IMR-90 (cell line): ENCODE measurements around the gene GGA3. TPM values are rescaled to one million over a fixed set of nuclear protein-coding genes. Genes with fewer than 3 reads are reported as not detected.

Experiments used
- ATAC-seq: fragments of 200-7000 bp; cut with Tn5 transposase; 2 replicates; pipeline ENCODE4 v1.9.1; 2020; ENCODE audit warnings: low read depth, mild to moderate bottlenecking, moderate library complexity
- BruUV-seq: library from RNA; stranded (reverse); fragments of 400-500 nt; replicated peaks from 2 replicates; lab custom pipeline; 2021; lab: Mats Ljungman, UMichigan
- CTCF ChIA-PET: fragments of 300-600 bp; formaldehyde crosslinking; extraction: SDS; loops from one replicate; lab custom pipeline; 2021; ENCODE audit warnings: antibody characterized with exemption; lab: Yijun Ruan, JAX
- POLR2A ChIA-PET: fragments of 300-600 bp; sonication (Branson Sonifier 250); formaldehyde crosslinking; loops from one replicate; lab custom pipeline; 2022; ENCODE audit warnings: antibody characterized with exemption; ENCODE audit not compliant: unreplicated experiment; lab: Charles Lee
- DNase-seq: peaks from one replicate; pipeline ENCODE4 v3.0.0; 2013
- H2AFZ ChIP-seq: replicated peaks from 2 replicates; pipeline ENCODE3; 2013; ENCODE audit warnings: low read length, mild to moderate bottlenecking; ENCODE audit not compliant: poor library complexity
- H2AK5ac ChIP-seq: 2 replicates; pipeline ENCODE4 v1.6.1; 2013; ENCODE audit warnings: low read depth, low read length, inconsistent platforms
- H2AK9ac ChIP-seq: replicated peaks from 2 replicates; pipeline ENCODE3; 2013; ENCODE audit warnings: mild to moderate bottlenecking, low read depth, low read length, moderate library complexity; ENCODE audit not compliant: poor library complexity
- H2BK120ac ChIP-seq: 2 replicates; pipeline ENCODE4 v1.6.1; 2013; ENCODE audit warnings: low read depth, low read length, inconsistent platforms
- H2BK15ac ChIP-seq: 3 replicates; pipeline ENCODE4 v1.6.1; 2013; ENCODE audit warnings: low read depth, low read length, inconsistent platforms
- H2BK20ac ChIP-seq: 2 replicates; pipeline ENCODE4 v1.6.1; 2013; ENCODE audit warnings: low read depth, mild to moderate bottlenecking, inconsistent platforms, low read length, moderate library complexity
- H2BK5ac ChIP-seq: 2 replicates; pipeline ENCODE4 v1.6.1; 2013; ENCODE audit warnings: mild to moderate bottlenecking, low read depth, low read length, inconsistent platforms; ENCODE audit not compliant: poor library complexity, severe bottlenecking
- H3K14ac ChIP-seq: replicated peaks from 2 replicates; pipeline ENCODE4 v1.6.1; 2013; ENCODE audit warnings: low read depth, low read length, inconsistent platforms
- H3K18ac ChIP-seq: 2 replicates; pipeline ENCODE4 v1.6.1; 2013; ENCODE audit warnings: low read depth, low read length, control low read depth
- H3K23ac ChIP-seq: 2 replicates; pipeline ENCODE4 v1.6.1; 2013; ENCODE audit warnings: low read depth, low read length, inconsistent platforms
- H3K27ac ChIP-seq: 2 replicates; pipeline ENCODE4 v1.5.1; 2013; ENCODE audit warnings: mild to moderate bottlenecking, control low read depth, low read length; ENCODE audit not compliant: insufficient read depth
- H3K27me3 ChIP-seq: 2 replicates; pipeline ENCODE4 v1.6.1; 2013; ENCODE audit warnings: low read length; ENCODE audit not compliant: control insufficient read depth, insufficient read depth
- H3K36me3 ChIP-seq: 2 replicates; pipeline ENCODE4 v1.6.1; 2013; ENCODE audit warnings: low read length, mixed read lengths; ENCODE audit not compliant: control insufficient read depth, insufficient read depth
- H3K4ac ChIP-seq: 2 replicates; pipeline ENCODE4 v1.6.1; 2013; ENCODE audit warnings: low read depth, low read length, inconsistent platforms
- H3K4me1 ChIP-seq: 2 replicates; pipeline ENCODE4 v1.6.1; 2013; ENCODE audit warnings: low read length, mixed read lengths; ENCODE audit not compliant: control insufficient read depth, insufficient read depth
- H3K4me2 ChIP-seq: 2 replicates; pipeline ENCODE4 v1.6.1; 2013; ENCODE audit warnings: low read depth, mild to moderate bottlenecking, control low read depth, low read length, moderate library complexity
- H3K4me3 ChIP-seq: 2 replicates; pipeline ENCODE4 v1.5.1; 2013; ENCODE audit warnings: low read depth, mild to moderate bottlenecking, control low read depth, low read length, moderate library complexity; ENCODE audit not compliant: insufficient read depth
- H3K56ac ChIP-seq: 2 replicates; pipeline ENCODE4 v1.6.1; 2013; ENCODE audit warnings: low read length, inconsistent platforms; ENCODE audit not compliant: insufficient read depth; ENCODE audit errors: extremely low read depth
- H3K79me1 ChIP-seq, 2 experiments: 2 replicates each; pipeline ENCODE4 v1.6.1; 2013; ENCODE audit warnings: low read length in 2 of 2, inconsistent platforms in 1 of 2, low read depth in 1 of 2
- H3K9ac ChIP-seq: 2 replicates; pipeline ENCODE4 v1.6.1; 2013; ENCODE audit warnings: low read depth, low read length, control low read depth
- H3K9me1 ChIP-seq: 2 replicates; pipeline ENCODE4 v1.6.1; 2013; ENCODE audit warnings: low read length, inconsistent platforms; ENCODE audit not compliant: insufficient read depth
- H3K9me3 ChIP-seq: 2 replicates; pipeline ENCODE4 v1.6.1; 2013; ENCODE audit warnings: low read length; ENCODE audit not compliant: control insufficient read depth, insufficient read depth
- H4K20me1 ChIP-seq: 2 replicates; pipeline ENCODE4 v1.6.1; 2013; ENCODE audit warnings: low read length, inconsistent platforms; ENCODE audit not compliant: insufficient read depth
- H4K5ac ChIP-seq: 2 replicates; pipeline ENCODE4 v1.6.1; 2013; ENCODE audit warnings: mild to moderate bottlenecking, low read depth, low read length, control low read depth
- H4K8ac ChIP-seq, 2 experiments: 2 replicates each; pipeline ENCODE4 v1.6.1; 2013; ENCODE audit warnings: low read depth in 2 of 2, low read length in 2 of 2, control low read depth in 1 of 2, inconsistent platforms in 1 of 2
- H4K91ac ChIP-seq: 2 replicates; pipeline ENCODE4 v1.6.1; 2013; ENCODE audit warnings: low read depth, low read length, inconsistent platforms; ENCODE audit not compliant: insufficient read depth
- BHLHE40 ChIP-seq: fragments of 150-350 bp; IDR thresholded peaks from 2 replicates; pipeline ENCODE4 v1.6.1; 2016; ENCODE audit warnings: mild to moderate bottlenecking, low read depth, low read length
- CEBPB ChIP-seq: IDR thresholded peaks from 2 replicates; pipeline ENCODE4 v1.6.1; 2012; ENCODE audit warnings: low read depth, low read length, improper control_type of control experiment
- CHD1 ChIP-seq: IDR thresholded peaks from 2 replicates; pipeline ENCODE4 v1.6.1; 2012; ENCODE audit warnings: low read depth, low read length, improper control_type of control experiment
- FOS ChIP-seq: fragments of 150-350 bp; IDR thresholded peaks from 2 replicates; pipeline ENCODE4 v1.6.1; 2016; ENCODE audit warnings: low read depth, low read length
- MAFK ChIP-seq: IDR thresholded peaks from 2 replicates; pipeline ENCODE4 v1.6.1; 2012; ENCODE audit warnings: low read depth, low read length, improper control_type of control experiment
- MAZ ChIP-seq: IDR thresholded peaks from 2 replicates; pipeline ENCODE4 v1.6.1; 2012; ENCODE audit warnings: low read depth, mild to moderate bottlenecking, low read length, improper control_type of control experiment, moderate library complexity, borderline replicate concordance
- MXI1 ChIP-seq: IDR thresholded peaks from 2 replicates; pipeline ENCODE4 v1.6.1; 2012; ENCODE audit warnings: low read depth, mild to moderate bottlenecking, low read length, moderate library complexity, borderline replicate concordance
- NFE2L2 ChIP-seq: fragments of 150-350 bp; IDR thresholded peaks from 2 replicates; pipeline ENCODE4 v1.6.1; 2016; ENCODE audit warnings: low read depth, mild to moderate bottlenecking, low read length
- POLR2A ChIP-seq: IDR thresholded peaks from 2 replicates; pipeline ENCODE4 v1.6.1; 2012; ENCODE audit warnings: mild to moderate bottlenecking, low read depth, low read length
- RAD21 ChIP-seq: IDR thresholded peaks from 2 replicates; pipeline ENCODE4 v1.6.1; 2012; ENCODE audit warnings: low read length, improper control_type of control experiment
- RCOR1 ChIP-seq: IDR thresholded peaks from 2 replicates; pipeline ENCODE4 v1.6.1; 2012; ENCODE audit warnings: mild to moderate bottlenecking, low read length, improper control_type of control experiment; ENCODE audit not compliant: insufficient replicate concordance
- RFX5 ChIP-seq: IDR thresholded peaks from 2 replicates; pipeline ENCODE4 v1.8.0; 2012; ENCODE audit warnings: low read depth, mild to moderate bottlenecking, low read length, moderate library complexity
- SMC3 ChIP-seq: fragments of 150-350 bp; IDR thresholded peaks from 2 replicates; pipeline ENCODE4 v1.6.1; 2016; ENCODE audit warnings: low read depth, mild to moderate bottlenecking, antibody characterized with exemption, low read length, moderate library complexity
- WGBS, 2 experiments: methylation state at CpG; one replicate each; pipeline versions ENCODE4 v1.1.5 to v1.1.7; 2013; ENCODE audit warnings: missing lambda C conversion rate in 2 of 2; ENCODE audit not compliant: insufficient read length in 1 of 2; ENCODE audit errors: extremely low coverage in 2 of 2; 5-methylcytosine and 5-hydroxymethylcytosine counted together
- dilution Hi-C: fragments of 300-500 bp; cut with HindIII; formaldehyde crosslinking; loops from one replicate; pipeline ENCODE4 v1.14.3; 2018; ENCODE audit warnings: low sequenced_read_pairs; ENCODE audit not compliant: unreplicated experiment
- in situ Hi-C: fragments of 300-500 bp; cut with MboI; formaldehyde crosslinking; loops from 3 replicates; pipeline ENCODE4 v1.14.3; 2019; ENCODE audit warnings: low sequenced_read_pairs, inconsistent platforms, mixed read lengths
- intact Hi-C: fragments of 100-400 bp; cut with micrococcal nuclease; formaldehyde crosslinking; loops from 2 replicates; pipeline ENCODE4 v1.10.0; 2022
- polyA plus RNA-seq, 3 experiments: library from polyadenylated mRNA; depleted of rRNA; stranded (reverse); fragments of >200 nt; gene quantifications; 2 replicates each; pipeline ENCODE4 v1.2.3, GENCODE V29; 2012; ENCODE audit warnings: low replicate concordance in 1 of 3
- total RNA-seq: library from RNA; depleted of rRNA; stranded (reverse); fragments of >200 nt; gene quantifications from 2 replicates; pipeline ENCODE4 v1.2.3, GENCODE V29; 2012
- TF ChIP-seq, protein P1 (sequence below): fragments of 150-350 bp; IDR thresholded peaks from 2 replicates; pipeline ENCODE4 v1.6.1; 2016; ENCODE audit warnings: low read depth, mild to moderate bottlenecking, low read length, moderate library complexity, borderline replicate concordance
- TF ChIP-seq, protein P2 (sequence below): conservative IDR thresholded peaks from 2 replicates; pipeline ENCODE4 v1.5.1; 2012; ENCODE audit warnings: mild to moderate bottlenecking, low read depth, low read length, improper control_type of control experiment
- TF ChIP-seq, protein P3 (sequence below): fragments of 150-350 bp; IDR thresholded peaks from 2 replicates; pipeline ENCODE4 v1.6.1; 2017; ENCODE audit warnings: mild to moderate bottlenecking, antibody characterized with exemption, low read length, low read depth

Gene GGA3
- total and polyA plus RNA-seq, 2 of the 4 experiments (the other 2 are of a cell fraction): 15.1 to 35.2 TPM

DNA sequence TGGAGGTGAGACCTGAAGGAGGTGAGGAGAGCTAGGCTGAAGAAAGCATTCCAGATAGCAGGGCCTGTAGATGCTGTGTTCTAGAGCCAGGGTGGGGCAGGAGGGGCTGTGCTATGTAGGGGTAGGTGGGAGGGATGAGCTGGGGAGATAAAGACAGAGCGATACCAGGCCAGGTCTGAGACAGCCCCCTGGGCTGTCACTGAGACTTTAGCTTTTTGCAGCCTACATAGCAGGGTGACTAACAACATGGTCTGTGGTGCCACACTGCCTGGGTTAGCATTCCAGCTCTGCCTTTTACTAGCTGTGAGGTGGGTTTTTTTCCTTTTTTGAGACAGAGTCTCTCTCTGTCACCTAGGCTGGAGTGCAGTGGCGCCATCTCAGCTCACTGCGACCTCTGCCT, 41.6 kb downstream of the GGA3 start:
- intact Hi-C loops: no loop called here
- BruUV-seq: no TSS peak

More for the DNA sequence above, 41.6 kb downstream of the GGA3 start:
- H3K56ac ChIP-seq: no peak overlapping the region
- H4K91ac ChIP-seq: no peak overlapping the region
- no peak overlapping the region for H2BK5ac ChIP-seq
- no peaks in the 10 kb centered on the region for H3K4me1 ChIP-seq
- H3K4ac ChIP-seq: no peak overlapping the region
- H2AK5ac ChIP-seq: no peak overlapping the region
- dilution Hi-C loops: no loop called here
- in situ Hi-C loops: no loop called here
- no peaks in the 10 kb centered on the region for H4K20me1 ChIP-seq
- ATAC-seq (no peak; the same call in 1 of the 2 replicates), DNase-seq (no peak)
- H3K9ac ChIP-seq: no peak overlapping the region
- WGBS, 2 experiments: 100% methylated on average over 2 of the region's 3 CpGs; no CpG with 5 or more reads in 1 of the 2 experiments
- ChIA-PET CTCF (no interaction called here), POLR2A (no interaction called here)
- H4K5ac ChIP-seq: no peak overlapping the region
- no peak overlapping the region for H2BK15ac ChIP-seq
- no peak overlapping the region for H3K27ac ChIP-seq
- H3K27me3 ChIP-seq: no peaks in the 10 kb centered on the region
- TF ChIP-seq, protein P1, sequence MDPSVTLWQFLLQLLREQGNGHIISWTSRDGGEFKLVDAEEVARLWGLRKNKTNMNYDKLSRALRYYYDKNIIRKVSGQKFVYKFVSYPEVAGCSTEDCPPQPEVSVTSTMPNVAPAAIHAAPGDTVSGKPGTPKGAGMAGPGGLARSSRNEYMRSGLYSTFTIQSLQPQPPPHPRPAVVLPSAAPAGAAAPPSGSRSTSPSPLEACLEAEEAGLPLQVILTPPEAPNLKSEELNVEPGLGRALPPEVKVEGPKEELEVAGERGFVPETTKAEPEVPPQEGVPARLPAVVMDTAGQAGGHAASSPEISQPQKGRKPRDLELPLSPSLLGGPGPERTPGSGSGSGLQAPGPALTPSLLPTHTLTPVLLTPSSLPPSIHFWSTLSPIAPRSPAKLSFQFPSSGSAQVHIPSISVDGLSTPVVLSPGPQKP: no peak
- TF ChIP-seq BHLHE40: no peak
- TF ChIP-seq MAZ: no peak
- TF ChIP-seq, protein P2, sequence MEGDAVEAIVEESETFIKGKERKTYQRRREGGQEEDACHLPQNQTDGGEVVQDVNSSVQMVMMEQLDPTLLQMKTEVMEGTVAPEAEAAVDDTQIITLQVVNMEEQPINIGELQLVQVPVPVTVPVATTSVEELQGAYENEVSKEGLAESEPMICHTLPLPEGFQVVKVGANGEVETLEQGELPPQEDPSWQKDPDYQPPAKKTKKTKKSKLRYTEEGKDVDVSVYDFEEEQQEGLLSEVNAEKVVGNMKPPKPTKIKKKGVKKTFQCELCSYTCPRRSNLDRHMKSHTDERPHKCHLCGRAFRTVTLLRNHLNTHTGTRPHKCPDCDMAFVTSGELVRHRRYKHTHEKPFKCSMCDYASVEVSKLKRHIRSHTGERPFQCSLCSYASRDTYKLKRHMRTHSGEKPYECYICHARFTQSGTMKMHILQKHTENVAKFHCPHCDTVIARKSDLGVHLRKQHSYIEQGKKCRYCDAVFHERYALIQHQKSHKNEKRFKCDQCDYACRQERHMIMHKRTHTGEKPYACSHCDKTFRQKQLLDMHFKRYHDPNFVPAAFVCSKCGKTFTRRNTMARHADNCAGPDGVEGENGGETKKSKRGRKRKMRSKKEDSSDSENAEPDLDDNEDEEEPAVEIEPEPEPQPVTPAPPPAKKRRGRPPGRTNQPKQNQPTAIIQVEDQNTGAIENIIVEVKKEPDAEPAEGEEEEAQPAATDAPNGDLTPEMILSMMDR: no peak
- no peak for TF ChIP-seq MXI1
- no peak for TF ChIP-seq CHD1
- no peak for TF ChIP-seq MAFK
- no peak for TF ChIP-seq CEBPB
- TF ChIP-seq, protein P3, sequence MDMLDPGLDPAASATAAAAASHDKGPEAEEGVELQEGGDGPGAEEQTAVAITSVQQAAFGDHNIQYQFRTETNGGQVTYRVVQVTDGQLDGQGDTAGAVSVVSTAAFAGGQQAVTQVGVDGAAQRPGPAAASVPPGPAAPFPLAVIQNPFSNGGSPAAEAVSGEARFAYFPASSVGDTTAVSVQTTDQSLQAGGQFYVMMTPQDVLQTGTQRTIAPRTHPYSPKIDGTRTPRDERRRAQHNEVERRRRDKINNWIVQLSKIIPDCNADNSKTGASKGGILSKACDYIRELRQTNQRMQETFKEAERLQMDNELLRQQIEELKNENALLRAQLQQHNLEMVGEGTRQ: no peak
- TF ChIP-seq RAD21: no peak
- TF ChIP-seq POLR2A: no peak
- no peak for TF ChIP-seq FOS
- TF ChIP-seq RFX5: no peak
- no peak for TF ChIP-seq SMC3
- no peak for TF ChIP-seq RCOR1
- no peak for TF ChIP-seq NFE2L2
- no peaks in the 10 kb centered on the region for H3K9me3 ChIP-seq
- no peaks in the 10 kb centered on the region for H3K9me1 ChIP-seq
- H2AK9ac ChIP-seq: no peak overlapping the region
- H3K4me3 ChIP-seq: no peak overlapping the region
- H2BK120ac ChIP-seq: no peak overlapping the region
- no peak overlapping the region for H3K14ac ChIP-seq
- no peak overlapping the region for H3K18ac ChIP-seq
- H2BK20ac ChIP-seq: no peak overlapping the region
- H4K8ac ChIP-seq: no peak overlapping the region
- H3K23ac ChIP-seq: no peak overlapping the region
- no peak overlapping the region for H2AFZ ChIP-seq
- H3K36me3 ChIP-seq: peaks cover 47% of the 10 kb centered on the region
- H3K79me1 ChIP-seq: peaks cover 14 to 31% of the 10 kb centered on the region in 2 experiments; a peak in 3 of 4 replicates
- no peak overlapping the region for H3K4me2 ChIP-seq
